NB4 (cell line): ENCODE data around the gene NWD2.
A peak's percentile ranks its signal among the peaks of the same experiment; 100 is the strongest.

Experiments used
- DNase-seq: peaks from one replicate; pipeline ENCODE4 v3.0.0; 2010; ENCODE audit warnings: low read depth
- H3K4me3 ChIP-seq: one replicate; pipeline ENCODE4 v1.5.1; 2011; ENCODE audit warnings: mild to moderate bottlenecking, low read depth, low read length, moderate library complexity
- CTCF ChIP-seq: IDR thresholded peaks from one replicate; pipeline ENCODE4 v1.5.1; 2012; ENCODE audit warnings: low read depth, low read length
- MAX ChIP-seq: IDR thresholded peaks from 2 replicates; pipeline ENCODE4 v1.6.1; 2011; ENCODE audit warnings: low read depth, low read length
- MYC ChIP-seq: IDR thresholded peaks from 2 replicates; pipeline ENCODE4 v1.6.1; 2011; ENCODE audit warnings: low read depth, low read length
- POLR2A ChIP-seq: IDR thresholded peaks from 2 replicates; pipeline ENCODE4 v1.6.1; 2011; ENCODE audit warnings: mild to moderate bottlenecking; ENCODE audit not compliant: insufficient read length; ENCODE audit errors: extremely low read depth

Gene NWD2

GRCh38 chr4:37450911-37451310, 206.4 kb downstream of the NWD2 start:
- no peak for DNase-seq
- H3K4me3 ChIP-seq = no peak overlapping the region
- no peak for TF ChIP-seq MAX
- TF ChIP-seq CTCF = no peak
- TF ChIP-seq MYC = no peak
- TF ChIP-seq POLR2A = no peak

GRCh38 chr4:37451656-37452055, 207.1 kb downstream of the NWD2 start:
- TF ChIP-seq MAX (no peak), POLR2A (no peak), CTCF (no peak), MYC (no peak)
- H3K4me3 ChIP-seq = no peak overlapping the region
- DNase-seq = no peak

- no peak for TF ChIP-seq POLR2A
- TF ChIP-seq CTCF = peak; percentile 75
- DNase-seq = peak; percentile 82
- no peak overlapping the region for H3K4me3 ChIP-seq
Measured at GRCh38 chr4:37452952-37453280, 208.4 kb downstream of the NWD2 start.

- DNase-seq = peak; percentile 16
- no peak for TF ChIP-seq CTCF
- no peak for TF ChIP-seq MYC
- TF ChIP-seq POLR2A = no peak
- TF ChIP-seq MAX = no peak
- no peak overlapping the region for H3K4me3 ChIP-seq
Measured at GRCh38 chr4:37453281-37453998, 208.9 kb downstream of the NWD2 start.

GRCh38 chr4:37453999-37454800, 209.7 kb downstream of the NWD2 start:
- no peak for DNase-seq
- no peak overlapping the region for H3K4me3 ChIP-seq
- no peak for TF ChIP-seq POLR2A
- no peak for TF ChIP-seq CTCF
- TF ChIP-seq MYC = no peak
- TF ChIP-seq MAX = no peak
